ENCODE results near the gene LMF1.

LMF1 gene

DNA sequence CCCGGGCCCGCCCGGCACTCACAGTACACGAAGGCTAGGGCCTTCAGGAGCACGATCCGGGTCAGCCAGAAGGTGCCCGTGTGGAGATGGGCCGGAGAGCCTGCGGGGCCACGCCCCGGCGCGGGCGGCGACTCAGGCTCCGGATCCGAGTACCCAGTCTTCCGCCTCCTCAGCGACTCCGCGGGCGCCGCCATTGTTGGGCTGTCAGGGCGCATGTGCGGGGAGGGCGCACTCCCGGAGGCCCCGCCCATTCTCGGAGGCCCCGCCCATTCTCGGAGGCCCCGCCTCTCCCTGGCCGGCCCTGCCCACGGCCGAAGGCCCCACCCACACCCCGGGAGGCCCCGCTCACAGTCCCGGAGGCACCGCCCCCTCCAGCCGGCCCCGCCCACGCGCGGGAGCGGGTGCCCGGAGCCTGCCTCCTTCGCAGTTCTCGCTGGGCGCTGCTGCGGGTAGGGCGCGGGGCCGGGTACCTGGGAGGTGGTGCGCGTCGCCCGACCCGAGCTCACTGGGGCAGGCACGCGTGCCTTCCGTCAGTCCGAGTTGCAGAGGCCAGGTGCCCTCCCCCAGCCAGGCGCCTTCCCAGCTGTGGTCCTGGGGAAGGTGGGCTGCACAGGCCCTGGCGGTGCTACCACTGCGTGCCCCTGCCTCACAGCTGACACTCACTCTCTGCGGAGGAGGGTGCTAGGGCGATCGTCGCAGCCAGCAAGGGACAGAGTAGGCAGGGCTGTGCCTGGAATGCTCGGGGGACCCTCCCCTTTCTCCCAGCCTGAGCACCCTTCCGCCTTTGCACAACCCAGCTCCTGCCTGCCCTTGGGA, at the start of gene LMF1:
TSS of gene LMF1 (minus strand) at position 219 of the 816 bp plus-strand sequence. CDS start at position 215, 4 bp downstream.
- peaks cover 11% of the 10 kb centered on the region for H3K4me1 Mint-ChIP-seq (ENCODE audit: low read depth)
- H3K36me3 Mint-ChIP-seq (ENCODE audit: low read depth) = peaks cover 1% of the 10 kb centered on the region
- H3K27ac Mint-ChIP-seq = peak within 1 kb of the TSS; percentile 29
- peak within 1 kb of the TSS; percentile 65 for H3K4me3 Mint-ChIP-seq
- H3K27me3 Mint-ChIP-seq (ENCODE audit: low read depth) = peaks cover 6% of the 10 kb centered on the region
- no peaks in the 10 kb centered on the region for H3K9me3 Mint-ChIP-seq

DNA sequence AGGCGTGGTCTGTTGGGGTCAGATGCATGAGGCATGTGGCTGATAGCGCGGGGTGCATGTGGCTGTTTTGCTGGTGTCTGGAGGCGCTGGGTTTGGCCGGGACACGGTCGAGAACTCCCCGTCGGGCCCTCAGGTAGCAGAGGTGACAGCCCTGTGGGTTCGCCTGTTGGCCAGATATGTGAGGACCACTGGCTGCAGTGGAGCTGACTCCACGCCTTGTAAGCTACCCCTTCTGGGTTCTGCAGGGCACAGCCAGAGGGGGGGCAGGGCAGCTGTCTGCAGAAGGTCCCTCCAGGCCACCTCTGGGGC, 49.3 kb upstream of the LMF1 start:
- H3K27ac Mint-ChIP-seq = no peak overlapping the region
- no peak overlapping the region for H3K4me3 Mint-ChIP-seq
- H3K9me3 Mint-ChIP-seq = no peaks in the 10 kb centered on the region
- no peaks in the 10 kb centered on the region for H3K27me3 Mint-ChIP-seq (ENCODE audit: low read depth)
- H3K4me1 Mint-ChIP-seq (ENCODE audit: low read depth) = no peaks in the 10 kb centered on the region
- no peaks in the 10 kb centered on the region for H3K36me3 Mint-ChIP-seq (ENCODE audit: low read depth)

DNA sequence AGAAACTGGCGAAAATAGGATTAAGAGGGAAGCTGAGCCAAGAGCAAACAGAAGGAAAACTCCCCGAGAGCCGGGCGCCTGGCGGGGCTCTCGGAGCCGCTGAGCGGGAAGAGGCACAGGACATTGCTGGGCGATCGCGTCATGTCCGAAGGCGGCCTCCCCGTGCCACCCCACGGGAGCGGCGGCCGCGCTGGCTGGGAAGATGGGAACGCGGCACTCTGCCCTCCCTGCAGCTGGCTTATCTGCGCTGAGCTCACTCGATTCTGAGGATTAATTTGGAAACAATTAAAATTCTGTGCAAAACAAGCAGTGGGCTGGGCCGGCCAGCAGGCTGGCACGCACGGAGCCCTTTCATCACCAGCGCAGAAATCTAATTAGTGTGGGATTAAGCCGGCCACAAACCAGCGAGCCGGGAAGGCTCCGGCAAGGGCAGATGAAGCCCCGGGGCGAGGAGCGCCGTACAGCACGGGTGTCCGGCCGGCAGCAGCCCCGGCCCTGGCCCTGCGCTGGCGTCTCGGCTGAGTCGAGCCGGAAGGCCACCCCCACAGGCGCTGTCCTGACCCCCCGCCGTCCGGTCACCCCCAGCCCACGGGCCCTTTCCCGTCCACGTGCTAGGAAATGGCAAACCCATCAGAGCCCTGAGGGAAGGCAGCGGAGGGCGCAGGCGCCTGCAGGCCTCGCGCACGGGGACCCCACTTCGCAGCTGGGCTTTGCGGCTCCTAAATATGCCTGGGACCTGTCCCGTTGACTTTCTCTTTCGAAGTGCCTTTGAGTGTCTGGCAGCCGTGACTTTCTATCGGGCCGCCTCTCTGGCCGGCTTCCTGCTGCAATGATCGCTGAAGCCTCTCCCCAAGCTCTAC, 48.7 kb upstream of the LMF1 start:
- Mint-ChIP-seq H3K27me3 (ENCODE audit: low read depth) (no peaks in the 10 kb centered on the region), H3K4me3 (no peak overlapping the region), H3K36me3 (ENCODE audit: low read depth) (no peaks in the 10 kb centered on the region), H3K9me3 (no peaks in the 10 kb centered on the region), H3K4me1 (ENCODE audit: low read depth) (no peaks in the 10 kb centered on the region), H3K27ac (no peak overlapping the region)

DNA sequence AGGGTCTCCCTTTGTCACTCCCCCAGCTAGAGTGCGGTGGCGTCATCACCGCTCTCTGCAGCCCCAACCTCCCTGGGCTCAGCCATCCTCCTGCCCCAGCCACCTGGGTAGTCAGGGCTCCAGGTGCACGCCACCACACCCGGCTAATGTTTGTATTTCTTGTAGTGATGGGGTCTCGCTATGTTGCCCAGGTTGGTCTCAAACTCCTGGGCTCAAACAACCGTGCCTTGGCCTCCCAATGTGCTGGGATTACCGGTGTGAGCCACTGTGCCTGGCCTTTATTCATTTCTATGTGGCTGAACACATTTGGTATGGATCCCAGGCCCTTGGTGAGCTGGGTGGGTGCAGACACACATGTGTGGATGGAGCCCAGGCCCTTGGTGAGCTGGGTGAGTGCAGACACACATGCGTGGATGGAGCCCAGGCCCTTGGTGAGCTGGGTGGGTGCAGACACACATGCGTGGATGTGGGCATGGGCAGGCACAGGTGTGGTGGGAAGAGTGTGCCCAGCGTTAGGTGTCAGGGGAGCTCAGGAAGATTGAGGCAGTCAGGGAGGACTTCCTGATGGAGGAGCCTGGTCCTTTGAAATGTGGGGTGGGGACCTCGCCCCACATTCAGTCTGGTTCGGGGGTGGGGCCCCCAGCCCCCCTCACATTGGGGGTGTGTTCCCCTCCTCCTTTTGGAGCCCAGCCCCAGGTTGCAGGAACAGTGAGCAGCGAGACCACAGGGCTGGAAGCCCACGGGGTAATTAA, 47.8 kb upstream of the LMF1 start:
- Mint-ChIP-seq H3K36me3 (ENCODE audit: low read depth) (no peaks in the 10 kb centered on the region), H3K27me3 (ENCODE audit: low read depth) (no peaks in the 10 kb centered on the region), H3K4me3 (no peak overlapping the region), H3K9me3 (no peaks in the 10 kb centered on the region), H3K27ac (no peak overlapping the region), H3K4me1 (ENCODE audit: low read depth) (no peaks in the 10 kb centered on the region)

DNA sequence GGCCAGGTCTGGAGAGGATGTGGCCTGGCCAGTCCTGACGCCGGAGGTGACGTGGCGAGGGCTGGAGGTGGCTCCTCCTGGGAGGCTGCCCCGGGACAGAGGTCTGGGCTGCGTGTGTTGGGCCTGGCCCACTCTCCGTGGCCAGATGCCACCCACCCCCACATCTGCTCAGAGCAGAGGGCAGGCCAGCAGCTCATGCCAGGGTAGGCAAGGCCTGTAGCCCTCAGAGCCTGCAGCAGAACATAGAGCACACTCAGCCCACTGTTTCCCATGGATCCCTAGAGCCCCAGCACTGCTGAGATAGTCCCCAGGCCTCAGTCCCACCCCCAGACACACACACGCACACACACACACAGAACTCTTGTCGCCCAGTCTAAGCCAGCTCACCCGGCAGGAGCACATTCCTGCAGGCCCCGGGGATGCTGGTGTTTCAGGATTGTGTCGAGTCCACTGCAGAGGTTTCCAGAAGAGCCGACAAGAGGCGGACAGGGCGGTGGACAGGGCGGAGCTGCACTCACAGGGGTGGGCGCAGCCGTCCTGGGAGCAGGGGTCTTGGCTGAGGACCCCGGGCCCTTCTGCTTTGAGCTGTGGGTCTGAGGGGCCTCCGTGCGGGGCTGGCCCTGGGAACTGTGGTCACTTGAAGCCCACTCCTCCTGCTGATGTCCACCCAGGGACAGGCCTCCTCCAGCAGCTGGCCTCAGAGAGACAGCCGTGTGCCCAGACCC, 44.1 kb upstream of the LMF1 start:
- Mint-ChIP-seq H3K9me3 (no peaks in the 10 kb centered on the region), H3K4me3 (no peak overlapping the region), H3K36me3 (ENCODE audit: low read depth) (no peaks in the 10 kb centered on the region), H3K27ac (no peak overlapping the region), H3K4me1 (ENCODE audit: low read depth) (no peaks in the 10 kb centered on the region), H3K27me3 (ENCODE audit: low read depth) (no peaks in the 10 kb centered on the region)

DNA sequence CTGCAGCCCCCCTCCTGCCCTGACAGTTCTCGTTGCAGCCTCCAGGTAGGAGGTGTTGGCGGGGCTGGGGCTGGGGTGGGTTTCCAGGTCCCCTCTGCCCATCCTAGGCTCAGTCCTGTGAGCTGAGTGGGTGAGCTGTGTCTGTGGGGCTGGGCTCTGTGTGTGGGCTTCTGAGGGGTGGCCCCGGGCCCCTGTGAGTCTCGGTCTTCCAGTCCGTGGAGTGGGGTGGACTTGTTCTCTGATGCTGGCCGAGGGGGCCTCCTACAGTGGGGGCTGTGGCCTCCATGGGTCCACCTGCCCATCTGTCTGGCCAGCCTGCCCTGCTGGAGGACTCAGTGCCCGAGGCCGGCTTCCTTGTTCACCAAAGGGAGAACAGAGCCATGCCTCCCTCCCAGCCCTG, 43.4 kb upstream of the LMF1 start:
- no peaks in the 10 kb centered on the region for H3K9me3 Mint-ChIP-seq
- H3K36me3 Mint-ChIP-seq (ENCODE audit: low read depth) = no peaks in the 10 kb centered on the region
- H3K27me3 Mint-ChIP-seq (ENCODE audit: low read depth) = no peaks in the 10 kb centered on the region
- H3K4me3 Mint-ChIP-seq = no peak overlapping the region
- no peak overlapping the region for H3K27ac Mint-ChIP-seq
- no peaks in the 10 kb centered on the region for H3K4me1 Mint-ChIP-seq (ENCODE audit: low read depth)

DNA sequence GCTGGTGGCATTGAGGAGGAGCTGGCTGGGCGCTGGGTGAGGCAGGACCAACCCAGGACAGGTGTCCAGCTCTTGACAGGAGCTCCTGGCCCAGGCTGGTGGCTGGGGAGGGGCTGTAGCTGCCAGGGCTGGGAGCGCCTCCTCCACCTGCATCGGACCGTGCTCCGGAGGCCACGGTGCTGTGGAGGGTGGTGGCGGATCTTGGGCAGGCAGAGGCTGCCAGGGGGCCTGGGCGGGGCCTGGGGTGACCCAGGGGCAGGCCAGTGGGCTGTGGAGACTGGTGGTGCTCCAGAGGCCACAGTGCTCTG, 42.8 kb upstream of the LMF1 start:
- Mint-ChIP-seq H3K9me3 (no peaks in the 10 kb centered on the region), H3K4me3 (no peak overlapping the region), H3K36me3 (ENCODE audit: low read depth) (no peaks in the 10 kb centered on the region), H3K4me1 (ENCODE audit: low read depth) (no peaks in the 10 kb centered on the region), H3K27ac (no peak overlapping the region), H3K27me3 (ENCODE audit: low read depth) (peaks cover 5% of the 10 kb centered on the region)

DNA sequence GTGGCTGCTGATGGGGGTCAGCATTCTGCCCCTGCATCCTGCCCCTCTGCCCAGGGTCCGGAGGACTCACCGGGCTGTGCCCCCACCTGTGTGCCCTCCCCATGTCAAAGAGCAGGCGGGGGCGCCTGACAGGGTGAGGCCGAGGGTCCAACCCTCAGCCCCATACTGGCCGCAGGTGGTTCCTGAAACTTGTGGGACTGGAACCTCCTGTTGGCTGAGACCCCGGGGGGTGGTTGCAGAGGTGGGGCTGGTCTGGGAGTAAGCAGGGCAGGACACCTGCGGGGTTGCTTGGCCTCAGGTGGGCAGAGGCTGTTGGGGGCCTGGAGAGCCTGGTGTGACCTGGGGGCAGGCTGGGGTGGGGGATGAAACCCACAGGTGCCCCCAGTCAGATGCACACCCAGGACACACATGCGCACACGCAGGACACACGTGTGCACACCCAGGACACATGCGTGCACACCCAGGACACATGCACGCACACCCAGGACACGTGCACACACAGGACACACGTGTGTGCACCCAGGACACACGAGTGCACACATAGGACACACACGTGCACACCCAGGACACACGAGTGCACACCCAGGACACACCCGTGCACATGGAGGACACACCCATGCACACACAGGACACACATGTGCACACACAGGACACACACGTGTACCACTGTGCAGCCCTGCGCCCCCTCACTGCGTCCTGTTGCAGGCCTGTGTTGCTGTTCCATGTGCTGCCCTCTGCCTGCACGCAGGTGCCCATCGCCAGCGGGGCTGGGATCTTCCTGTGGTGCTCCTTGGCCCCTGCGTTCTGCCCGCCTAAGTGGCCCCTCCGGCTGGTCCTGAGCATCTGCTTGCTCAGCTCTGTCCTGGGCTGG, 42.2 kb upstream of the LMF1 start:
- no peak overlapping the region for H3K27ac Mint-ChIP-seq
- no peaks in the 10 kb centered on the region for H3K36me3 Mint-ChIP-seq (ENCODE audit: low read depth)
- H3K9me3 Mint-ChIP-seq = no peaks in the 10 kb centered on the region
- H3K4me3 Mint-ChIP-seq = no peak overlapping the region
- peaks cover 7% of the 10 kb centered on the region for H3K27me3 Mint-ChIP-seq (ENCODE audit: low read depth)
- no peaks in the 10 kb centered on the region for H3K4me1 Mint-ChIP-seq (ENCODE audit: low read depth)

DNA sequence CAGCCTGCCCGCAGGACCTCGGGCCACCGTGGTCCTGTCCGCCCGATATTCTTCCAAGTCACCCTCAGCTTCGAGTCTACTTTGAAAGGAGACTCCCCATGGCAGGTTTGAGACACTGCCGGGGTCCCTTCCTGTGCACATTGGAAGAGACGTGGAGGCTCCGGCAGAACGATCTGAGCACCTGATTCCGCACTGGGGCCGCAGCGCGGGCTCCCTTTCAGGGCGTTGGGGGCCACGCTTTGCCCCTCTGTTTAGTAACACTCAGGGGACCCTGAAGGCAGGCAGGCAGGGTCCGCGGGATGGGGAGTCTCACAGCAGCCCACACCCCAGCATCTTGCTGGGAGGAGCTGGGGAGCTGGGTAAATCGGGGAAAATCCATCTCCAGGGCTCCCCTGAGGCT, 41.4 kb upstream of the LMF1 start:
- peaks cover 7% of the 10 kb centered on the region for H3K27me3 Mint-ChIP-seq (ENCODE audit: low read depth)

DNA sequence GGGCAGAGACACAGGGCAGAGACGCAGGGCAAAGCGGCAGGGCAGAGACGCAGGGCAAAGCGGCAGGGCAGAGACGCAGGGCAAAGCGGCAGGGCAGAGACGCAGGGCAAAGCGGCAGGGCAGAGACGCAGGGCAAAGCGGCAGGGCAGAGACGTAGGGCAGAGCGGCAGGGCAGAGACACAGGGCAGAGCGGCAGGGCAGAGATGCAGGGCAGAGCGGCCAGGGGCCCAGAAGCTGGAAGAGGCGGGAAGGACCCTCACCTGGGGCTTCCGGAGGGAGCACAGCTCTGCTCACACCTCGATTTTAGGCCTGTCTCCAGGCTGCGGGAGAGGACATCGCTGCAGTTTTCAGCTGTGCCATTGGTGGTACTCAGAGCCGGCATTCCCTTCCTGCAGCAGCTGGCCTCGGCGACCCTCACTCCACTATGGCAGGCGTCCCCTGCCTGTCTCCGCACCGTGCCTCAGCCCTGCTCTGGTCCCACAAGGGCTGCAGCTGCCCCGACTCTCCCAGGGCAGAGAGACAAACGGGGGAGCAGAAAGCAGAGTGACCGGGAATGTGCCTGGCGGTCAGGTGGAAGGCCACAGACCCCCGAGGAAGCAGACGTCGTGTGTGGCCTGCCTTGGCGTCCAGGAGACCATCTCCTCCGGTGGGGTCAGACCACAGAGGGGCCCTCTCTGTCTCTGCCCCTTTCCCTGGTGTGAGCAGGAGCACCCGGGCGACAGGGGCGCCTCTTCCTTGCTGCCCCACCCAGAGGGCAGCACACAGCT, 40.7 kb upstream of the LMF1 start:
- Mint-ChIP-seq H3K27me3 (ENCODE audit: low read depth) (peaks cover 7% of the 10 kb centered on the region), H3K9me3 (no peaks in the 10 kb centered on the region), H3K4me3 (no peak overlapping the region), H3K36me3 (ENCODE audit: low read depth) (no peaks in the 10 kb centered on the region), H3K27ac (no peak overlapping the region), H3K4me1 (ENCODE audit: low read depth) (no peaks in the 10 kb centered on the region)

More for the DNA sequence above, 41.4 kb upstream of the LMF1 start:
- Mint-ChIP-seq H3K36me3 (ENCODE audit: low read depth) (no peaks in the 10 kb centered on the region), H3K9me3 (no peaks in the 10 kb centered on the region), H3K4me3 (no peak overlapping the region), H3K27ac (no peak overlapping the region), H3K4me1 (ENCODE audit: low read depth) (no peaks in the 10 kb centered on the region)

DNA sequence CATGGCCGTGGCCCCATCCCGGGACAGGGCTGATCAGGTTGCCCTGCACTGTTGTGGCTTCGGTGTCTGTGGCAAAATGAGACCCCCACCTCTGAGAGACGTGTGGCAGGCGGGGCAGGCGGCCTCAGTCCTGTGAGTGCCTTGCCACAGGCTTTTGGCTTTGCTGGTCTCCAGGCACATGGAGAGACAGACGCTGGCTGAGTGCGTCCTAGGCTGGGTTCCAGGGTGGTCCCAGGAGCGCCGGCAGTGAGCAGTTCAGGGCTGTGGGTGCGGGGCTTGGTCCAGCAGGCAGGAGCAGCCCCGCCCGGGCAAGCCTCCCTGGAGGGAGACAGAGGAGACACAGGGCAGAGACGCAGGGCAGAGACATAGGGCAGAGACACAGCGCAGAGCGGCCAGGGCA, 40.0 kb upstream of the LMF1 start:
- peaks cover 10% of the 10 kb centered on the region for H3K27me3 Mint-ChIP-seq (ENCODE audit: low read depth)
- H3K27ac Mint-ChIP-seq = no peak overlapping the region
- no peaks in the 10 kb centered on the region for H3K4me1 Mint-ChIP-seq (ENCODE audit: low read depth)
- no peak overlapping the region for H3K4me3 Mint-ChIP-seq
- no peaks in the 10 kb centered on the region for H3K36me3 Mint-ChIP-seq (ENCODE audit: low read depth)
- no peaks in the 10 kb centered on the region for H3K9me3 Mint-ChIP-seq

DNA sequence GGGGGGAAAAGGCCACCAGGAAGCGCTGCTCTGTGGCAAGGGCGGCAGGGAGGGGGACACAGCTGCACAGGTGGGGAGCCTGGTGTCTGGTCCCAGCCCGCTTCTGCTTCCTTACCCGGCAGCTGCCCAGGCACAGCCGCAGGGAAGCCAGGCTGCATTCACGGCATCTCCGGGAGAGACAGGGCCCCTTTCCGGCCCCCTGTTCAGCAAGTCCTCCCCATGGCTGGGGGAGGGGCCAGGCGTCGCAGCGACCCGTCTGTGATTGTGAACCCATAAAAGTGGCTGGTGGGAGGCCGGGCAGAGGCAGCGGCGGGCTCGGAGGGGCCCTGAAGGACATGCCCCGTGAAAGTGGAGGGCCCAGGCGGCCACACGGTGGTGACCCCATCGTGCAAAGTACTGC, 39.5 kb upstream of the LMF1 start:
- Mint-ChIP-seq H3K4me1 (ENCODE audit: low read depth) (no peaks in the 10 kb centered on the region), H3K36me3 (ENCODE audit: low read depth) (no peaks in the 10 kb centered on the region), H3K27me3 (ENCODE audit: low read depth) (peaks cover 10% of the 10 kb centered on the region), H3K4me3 (no peak overlapping the region), H3K27ac (no peak overlapping the region), H3K9me3 (no peaks in the 10 kb centered on the region)
